Tongue (tissue), 2 donors: ENCODE measurements around the gene GRK6. TPM values are rescaled to one million over a fixed set of nuclear protein-coding genes. Genes with fewer than 3 reads are reported as not detected.
"Not testable (repeated sequence)": the region's sequence is repeated elsewhere in the genome, so short reads cannot be mapped to it uniquely, and the experiment has no call there.

Experiments used
- DNase-seq: peaks from one replicate; pipeline ENCODE4 v3.0.0-alpha.2; 2015
- total RNA-seq: library from RNA; depleted of rRNA; stranded (reverse); fragments of >200 nt; gene quantifications from one replicate; pipeline ENCODE4 v1.2.3, GENCODE V29; 2014

GRK6 gene
- total RNA-seq, 1 donor from 2014 or later = 19.9 TPM

DNA sequence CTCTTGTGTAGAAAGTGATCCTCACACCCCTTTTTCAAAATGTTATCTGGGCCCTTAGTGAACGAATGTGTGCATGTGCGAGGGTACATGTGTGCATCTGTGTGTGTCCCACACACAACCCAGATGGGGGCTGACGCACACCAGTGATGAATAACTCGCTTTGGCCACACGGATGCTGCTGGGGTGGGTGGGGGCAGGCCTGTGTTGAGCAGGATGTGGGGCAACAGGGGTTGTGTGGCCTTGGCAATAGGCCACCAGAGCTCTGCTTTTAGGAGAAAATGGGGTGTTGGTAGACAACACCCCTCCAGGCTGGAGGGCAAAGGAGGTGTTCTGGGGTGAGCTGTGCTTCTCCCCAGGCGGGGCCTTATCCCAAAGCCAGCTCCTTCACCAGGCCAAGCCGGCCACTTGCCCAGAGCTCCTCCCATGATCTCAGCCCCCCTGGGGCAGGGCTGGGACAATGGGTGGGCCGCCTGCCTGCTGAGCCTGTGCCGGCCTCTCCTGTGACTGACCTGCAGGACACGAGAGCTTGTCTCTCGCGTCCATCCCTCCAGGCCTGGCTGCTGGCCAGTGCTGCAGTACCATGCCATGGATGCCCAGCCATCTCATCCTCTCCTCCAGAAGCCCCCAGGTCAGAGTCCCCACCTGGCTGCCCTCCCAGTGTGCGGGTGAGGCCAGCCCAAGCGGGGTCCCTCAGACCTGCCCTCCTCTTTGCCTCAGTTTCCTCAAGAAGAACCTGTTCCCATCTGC, 45.3 kb downstream of the GRK6 start:
- DNase-seq = no peak

DNA sequence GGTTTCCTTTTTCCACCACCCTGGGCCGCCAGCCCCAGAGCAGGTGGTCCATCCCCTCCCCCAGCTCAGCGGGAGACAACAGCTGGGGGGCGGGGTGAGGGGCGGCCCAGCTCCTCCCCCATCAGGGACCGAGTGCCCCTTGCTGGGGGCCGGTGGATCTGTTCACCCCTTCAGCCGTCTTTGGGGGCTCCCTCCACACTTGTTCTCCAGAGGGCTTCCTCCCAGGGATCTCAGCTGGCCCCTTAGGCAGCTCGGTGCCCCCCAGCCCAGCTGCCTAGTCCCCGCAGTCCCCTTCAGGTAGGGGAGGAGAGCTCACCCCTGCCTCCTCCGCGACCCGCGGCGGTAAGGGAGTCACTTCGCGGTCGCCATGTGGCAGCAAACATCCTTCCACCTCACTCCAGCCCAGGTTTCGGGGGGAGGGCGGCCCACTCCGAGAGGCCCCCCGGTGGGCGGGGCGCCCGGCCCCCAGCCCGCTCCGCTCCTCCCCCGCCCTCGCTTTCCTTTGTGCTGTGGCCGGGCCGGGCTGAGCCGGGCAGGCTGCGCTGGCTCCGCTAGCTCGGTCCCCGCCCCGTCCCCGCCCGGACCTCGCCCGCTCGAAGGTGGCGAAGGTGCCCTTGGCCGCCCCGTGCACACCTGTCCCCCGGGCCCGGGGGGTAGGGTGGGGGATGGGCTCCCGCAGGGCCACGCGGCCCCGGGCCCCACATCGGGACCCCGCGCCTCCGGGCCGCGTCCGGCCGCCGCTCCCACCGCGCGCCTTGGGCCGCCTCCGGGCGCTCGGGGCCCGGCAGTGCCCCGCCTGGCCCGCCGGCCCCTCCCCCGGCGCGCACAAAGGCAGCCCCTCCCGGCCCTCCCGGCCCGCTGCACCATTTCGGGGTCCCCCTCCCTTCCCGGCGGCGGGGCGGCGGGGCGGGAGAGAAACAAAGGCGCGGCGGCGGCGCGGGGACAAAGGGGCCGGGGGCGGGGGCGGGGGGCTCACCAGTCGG, 46.3 kb downstream of the GRK6 start:
- peak; percentile 82 for DNase-seq

DNA sequence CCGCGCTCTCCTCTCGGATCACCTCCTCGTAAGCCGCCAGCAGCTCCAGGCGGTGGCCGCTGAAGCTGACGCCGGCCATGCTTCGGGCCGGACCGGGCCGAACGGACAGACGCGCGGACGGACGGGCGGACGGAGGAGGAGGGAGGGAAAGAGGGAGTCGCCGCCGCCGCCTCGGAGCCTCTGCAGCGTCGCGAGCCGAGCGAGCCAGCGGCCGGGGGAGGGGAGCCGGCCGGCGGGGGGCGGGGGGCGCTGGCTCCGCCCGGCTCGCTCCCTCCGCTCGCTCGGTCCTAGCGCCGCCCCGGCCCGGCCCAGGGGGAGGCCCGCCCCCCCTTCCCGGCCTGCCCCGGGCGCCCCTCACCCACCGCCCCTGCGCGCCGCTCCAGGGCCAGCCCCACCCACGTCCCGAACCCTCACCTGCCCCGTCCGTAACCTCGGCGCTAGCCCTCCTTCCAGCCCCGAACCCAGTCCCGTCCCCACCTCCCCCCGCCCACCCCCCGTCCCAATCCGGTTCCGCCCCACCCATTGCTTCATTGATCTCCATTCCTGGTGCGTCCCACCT, 47.0 kb downstream of the GRK6 start, which contains the start of gene DBN1:
TSS of gene DBN1 (minus strand) at position 192 of the 559 bp plus-strand sequence. CDS start at position 79, 113 bp downstream.
- peak; percentile 86 for DNase-seq

DNA sequence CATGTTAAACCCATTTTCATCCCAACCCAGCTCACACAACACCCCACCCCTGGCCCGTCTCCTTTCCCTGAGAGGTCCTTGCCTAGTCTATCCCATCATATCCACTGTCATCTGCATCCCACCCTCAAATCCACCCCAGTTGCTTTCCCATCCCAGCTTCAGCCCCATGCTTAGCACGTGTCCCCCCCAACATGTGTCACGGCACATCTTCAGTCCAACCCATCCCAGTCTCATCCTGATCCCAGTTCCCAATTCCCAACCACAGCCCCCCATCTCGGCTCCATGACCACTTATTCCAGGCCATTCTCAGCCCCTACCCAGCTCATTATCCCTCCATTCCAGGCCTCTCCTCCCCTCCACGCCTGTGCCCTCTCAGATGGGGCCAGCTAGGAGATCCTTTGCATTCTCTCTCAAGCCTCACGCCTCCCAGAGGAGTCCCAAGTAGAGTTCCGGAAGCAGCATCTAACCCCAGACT, 47.6 kb downstream of the GRK6 start:
- no peak for DNase-seq

DNA sequence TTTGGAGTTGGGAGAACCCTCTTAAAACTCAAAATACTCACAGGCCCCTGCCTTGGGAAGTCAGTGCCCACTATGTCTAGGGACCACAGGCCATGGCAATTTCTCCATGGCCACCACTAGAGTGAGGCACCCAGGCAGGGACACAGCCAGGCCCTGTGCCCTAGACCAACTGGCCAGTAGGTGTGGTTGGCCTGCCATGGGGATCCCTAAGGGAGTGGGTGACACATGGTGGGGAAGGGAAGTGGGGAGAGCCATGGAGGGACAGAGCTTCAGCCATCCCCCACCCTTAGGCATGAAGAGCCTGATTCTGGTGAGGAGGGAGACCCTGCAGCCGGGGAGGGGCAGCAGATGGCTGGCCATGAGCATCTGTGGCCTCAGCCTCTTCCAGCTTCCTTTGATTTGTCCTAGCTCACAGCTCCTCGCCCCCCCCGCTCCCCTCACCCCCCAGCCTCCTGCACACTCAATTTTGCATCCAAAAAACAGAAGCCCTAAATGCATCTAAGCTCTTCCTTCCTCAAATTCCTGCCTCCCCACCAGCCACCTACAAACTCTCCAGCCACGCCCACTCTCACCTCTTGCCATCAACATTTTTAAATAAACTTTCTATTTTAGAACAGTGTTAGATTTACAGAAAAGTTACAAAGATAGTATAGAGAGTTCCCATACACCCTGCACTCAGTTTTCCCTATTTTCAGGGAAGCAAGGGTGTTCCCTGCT, 48.5 kb downstream of the GRK6 start:
- DNase-seq = no peak

DNA sequence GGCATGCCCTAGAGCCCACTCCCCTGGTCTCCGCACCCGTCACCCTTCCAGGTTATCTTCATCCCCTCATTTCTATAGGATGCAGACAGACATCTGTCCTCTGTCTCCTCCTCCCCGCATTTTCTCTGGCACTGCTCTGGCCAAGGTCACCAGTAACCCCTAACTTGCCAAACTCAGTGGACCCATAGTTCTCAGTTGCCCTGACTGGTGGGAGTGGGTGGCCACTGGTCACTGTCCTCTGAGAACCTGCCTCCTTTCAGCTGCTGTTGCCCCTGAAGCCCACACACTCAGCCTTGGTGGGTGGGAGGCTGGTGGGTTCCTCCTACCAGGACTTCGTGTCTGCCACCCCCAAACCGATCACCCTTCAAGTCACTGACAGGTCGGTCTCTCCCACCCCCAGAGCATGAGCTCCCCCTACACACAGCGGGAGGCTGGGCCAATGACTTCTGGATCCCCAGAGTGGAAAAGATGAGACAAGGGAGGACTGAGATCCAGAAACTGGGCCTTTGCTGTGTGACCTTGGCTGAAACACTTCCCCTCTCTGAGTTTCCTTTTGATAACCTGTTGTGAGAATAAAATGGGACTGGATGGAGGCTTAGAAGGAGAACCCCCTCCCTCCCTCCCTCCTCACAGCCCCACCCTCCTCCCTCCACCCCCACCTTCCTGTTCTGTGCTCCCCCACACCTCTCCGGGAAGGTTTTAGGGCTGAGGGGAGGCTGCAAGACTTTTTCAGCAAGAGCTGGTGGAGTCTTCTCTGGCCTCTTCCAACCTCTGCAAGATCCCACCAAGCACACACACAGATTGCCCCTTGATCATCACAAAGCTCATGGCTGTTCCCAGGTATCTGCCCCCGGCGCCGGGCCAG, 49.3 kb downstream of the GRK6 start:
- DNase-seq = no peak

DNA sequence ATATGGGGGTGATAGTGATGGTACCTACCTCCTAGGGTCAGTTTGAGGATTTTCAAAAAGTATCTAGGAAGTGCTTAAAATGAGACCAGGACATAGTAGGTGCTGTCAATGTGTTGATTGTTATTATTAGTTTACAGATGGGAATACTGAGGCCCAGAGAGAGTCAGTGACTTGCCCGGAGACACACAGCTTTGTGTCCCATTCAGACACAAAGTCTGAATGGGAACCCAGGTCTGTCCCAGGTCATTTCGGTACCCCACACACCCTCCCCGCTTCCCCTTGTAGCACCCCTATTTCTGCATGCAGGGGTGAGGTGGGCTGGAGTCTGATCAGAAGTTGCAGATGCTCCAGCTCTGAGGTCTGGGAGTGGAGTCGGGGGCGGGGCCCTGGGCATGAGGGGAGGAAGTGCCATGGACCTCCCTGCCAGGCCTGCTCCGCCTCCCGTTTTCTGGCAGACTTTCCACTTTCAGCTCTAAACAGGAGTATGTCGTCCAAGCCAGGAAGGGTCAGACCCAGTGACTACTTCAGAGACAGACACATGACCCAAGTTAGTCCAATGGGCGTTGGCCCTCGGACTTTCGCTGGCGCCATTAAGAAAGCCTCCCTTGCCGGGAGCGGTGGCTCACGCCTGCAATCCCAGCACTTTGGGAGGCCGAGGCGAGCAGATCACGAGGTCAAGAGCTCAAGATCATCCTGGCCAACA, 50.2 kb downstream of the GRK6 start:
- no peak for DNase-seq

DNA sequence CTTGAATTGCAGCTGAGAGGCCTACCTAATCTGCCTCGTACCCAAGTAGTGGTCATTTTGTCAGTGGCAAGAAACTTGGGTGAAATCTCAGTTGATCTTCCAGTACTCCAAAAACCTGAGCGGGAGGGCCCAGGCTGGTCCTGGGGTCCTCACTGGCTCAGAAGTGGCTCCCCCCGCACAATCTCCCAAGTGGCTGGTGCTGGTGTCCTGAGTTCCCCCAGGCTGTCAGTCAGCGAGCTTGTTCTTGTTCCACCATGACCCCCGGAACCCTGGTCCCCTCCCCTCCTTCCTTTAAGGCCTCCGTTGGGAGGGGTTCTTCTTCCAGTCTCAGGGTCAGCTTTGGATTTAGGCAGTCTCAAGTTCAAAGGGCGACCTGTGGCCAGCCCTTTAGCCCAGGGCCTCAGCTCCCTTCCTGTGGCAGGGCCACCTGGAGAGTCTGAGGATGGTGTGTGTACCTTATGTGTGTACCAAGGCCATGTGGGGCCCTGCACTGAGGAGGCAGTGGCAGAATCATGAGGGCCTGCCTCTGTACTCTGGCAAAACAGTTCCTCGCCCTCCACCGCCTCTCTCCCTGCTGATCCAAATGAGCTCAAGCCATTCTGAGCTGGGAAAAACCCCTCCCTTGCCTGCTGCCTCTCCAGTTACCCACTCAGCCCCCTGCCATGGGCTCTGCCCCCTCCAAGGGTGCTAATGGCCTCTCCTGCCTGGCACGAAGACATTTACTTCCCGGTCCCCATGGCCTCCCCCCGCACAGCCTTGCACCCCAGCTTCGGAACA, 51.4 kb downstream of the GRK6 start:
- no peak for DNase-seq

DNA sequence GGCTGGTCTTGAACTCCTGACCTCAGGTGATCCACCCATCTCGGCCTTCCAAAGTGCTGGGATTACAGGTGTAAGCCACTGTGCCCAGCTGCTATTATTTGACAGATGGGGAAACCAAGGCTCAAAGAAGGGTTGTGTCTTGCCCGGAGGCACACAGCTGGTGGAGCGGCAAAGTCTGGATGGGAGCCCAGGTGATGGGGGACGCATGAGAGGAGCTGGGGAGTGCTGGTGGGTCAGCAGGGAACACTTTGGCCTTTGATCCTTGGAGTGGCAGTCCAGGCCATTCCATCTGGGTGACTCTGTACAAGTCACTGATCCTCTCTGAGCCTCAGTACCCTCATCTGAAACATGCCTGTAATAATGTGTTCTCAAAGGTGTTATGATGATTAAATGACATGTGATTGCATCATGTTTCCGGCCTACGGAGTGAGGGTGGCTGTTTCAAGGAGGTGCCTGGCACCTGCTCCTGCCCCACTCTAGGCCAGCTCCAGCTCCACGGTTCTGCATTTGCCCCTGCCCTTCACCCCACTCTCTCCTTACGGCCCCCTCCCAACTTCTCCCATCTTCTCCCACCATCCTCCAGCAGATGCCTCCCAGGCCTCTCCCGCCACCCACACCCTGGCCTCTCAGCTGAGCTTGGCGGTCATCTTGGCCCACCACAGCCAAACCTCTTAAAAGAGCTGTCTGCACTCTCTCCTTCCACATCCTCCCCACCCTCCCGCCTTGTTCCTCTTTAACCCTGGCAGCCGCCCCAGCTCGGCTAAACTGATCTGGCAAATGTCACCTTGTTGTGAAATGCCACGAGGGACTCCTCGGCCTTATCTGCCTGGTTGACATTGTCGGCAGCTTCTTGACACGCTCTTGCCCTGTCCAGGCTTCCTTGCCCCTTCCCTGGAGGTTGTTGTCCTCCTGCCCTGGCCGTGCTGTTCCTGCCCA, 52.5 kb downstream of the GRK6 start:
- peak; percentile 66 for DNase-seq

DNA sequence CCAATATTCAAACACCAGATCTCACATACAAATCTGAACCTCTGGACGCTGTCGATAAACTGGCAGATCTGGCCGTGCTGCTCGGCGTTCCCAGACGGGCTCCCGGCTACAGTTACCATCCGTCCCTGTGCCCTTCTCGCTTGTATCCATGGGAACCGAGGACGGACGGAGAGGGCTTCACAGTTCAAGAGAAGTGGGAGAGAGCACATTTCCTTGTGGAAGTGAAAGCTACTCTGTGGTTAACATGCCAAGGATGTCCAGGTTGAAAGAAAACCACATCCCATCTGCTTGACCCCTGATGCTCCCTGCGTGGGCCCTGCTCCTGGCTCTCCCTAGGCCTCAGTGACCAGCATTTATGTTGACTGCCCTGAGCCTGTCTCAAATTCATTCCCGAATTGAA, 53.3 kb downstream of the GRK6 start:
- no peak for DNase-seq

DNA sequence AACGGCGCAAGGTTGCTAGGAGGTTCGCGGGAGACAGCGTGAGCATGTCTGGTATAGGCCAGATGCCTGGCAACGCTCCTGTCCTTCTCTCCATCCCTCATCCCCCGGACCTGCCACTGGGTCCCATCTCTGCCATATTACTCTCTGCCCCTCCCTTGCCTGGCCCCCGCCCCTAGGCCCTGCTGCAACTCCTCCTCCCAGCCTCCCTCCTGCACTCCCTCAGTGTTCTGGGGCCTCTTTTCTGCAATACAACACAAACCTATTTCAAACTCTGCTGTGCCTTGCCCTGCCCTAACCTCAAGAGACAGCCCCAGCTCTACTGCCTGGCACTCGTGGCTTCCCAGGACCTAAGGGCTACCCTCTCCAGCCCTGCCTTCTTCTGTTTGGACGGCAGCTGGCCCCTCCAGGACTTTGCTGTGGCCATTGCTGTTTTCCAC, 55.9 kb downstream of the GRK6 start:
- DNase-seq = no peak

DNA sequence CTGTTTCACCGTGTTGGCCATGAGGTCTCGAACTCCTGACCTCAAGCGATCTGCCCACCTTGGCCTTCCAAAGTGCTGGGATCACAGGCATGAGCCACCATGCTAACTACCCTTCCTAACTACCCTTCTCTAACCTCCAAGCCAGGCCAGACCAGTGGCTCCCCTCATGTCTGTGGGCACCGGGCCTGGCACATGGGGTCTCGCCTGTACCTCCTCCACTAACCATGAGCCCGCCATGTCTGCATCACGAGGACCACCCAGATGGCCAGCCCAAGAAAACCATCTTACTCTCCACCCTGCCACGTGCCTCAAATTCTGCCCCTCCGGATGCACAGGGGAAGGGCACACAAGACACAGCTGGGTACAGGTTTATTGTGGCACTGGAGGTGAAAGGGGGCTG, 56.6 kb downstream of the GRK6 start:
- no peak for DNase-seq

DNA sequence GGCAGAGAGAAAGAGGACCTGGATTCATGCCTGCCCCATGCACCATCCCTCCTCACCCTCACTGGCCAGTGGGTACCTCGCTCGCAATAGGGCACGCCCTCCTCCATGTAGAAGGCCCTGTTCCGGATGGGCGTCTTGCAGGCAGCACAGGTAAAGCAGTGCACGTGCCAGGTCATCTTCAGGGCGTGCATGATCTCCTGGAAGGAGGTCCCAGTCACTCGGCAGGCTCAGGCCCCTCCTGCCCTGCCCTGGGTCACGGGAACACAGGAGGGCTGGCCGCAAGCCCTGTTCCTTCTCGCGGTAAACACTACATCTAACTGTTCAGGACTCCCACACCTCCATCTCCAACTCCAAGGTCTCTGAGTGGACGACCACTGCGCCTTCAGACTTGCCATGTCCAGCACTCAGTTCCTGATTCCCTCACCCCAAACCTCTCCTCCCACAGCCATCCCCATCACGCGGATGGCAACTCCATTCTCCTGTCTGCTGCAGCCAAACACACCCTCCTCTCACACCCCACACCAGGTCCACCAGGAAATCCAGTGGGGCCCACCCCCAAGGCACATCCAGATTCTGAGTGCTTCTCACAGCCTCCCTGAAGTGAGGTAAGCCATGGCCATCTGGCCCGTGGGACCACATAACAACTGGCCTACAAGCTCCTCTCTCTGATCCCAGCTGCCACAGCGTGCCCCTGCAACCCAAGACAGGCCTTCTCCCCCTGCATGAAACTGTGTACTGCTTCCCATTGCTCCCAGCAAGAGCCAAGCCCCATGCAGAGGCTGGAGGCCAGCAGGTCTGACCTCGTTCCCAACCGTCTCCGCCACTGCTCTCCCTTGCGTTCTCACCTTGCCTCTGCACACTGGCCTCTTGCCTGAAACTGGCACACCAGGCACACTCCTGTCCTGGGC, 57.8 kb downstream of the GRK6 start:
- DNase-seq = no peak

DNA sequence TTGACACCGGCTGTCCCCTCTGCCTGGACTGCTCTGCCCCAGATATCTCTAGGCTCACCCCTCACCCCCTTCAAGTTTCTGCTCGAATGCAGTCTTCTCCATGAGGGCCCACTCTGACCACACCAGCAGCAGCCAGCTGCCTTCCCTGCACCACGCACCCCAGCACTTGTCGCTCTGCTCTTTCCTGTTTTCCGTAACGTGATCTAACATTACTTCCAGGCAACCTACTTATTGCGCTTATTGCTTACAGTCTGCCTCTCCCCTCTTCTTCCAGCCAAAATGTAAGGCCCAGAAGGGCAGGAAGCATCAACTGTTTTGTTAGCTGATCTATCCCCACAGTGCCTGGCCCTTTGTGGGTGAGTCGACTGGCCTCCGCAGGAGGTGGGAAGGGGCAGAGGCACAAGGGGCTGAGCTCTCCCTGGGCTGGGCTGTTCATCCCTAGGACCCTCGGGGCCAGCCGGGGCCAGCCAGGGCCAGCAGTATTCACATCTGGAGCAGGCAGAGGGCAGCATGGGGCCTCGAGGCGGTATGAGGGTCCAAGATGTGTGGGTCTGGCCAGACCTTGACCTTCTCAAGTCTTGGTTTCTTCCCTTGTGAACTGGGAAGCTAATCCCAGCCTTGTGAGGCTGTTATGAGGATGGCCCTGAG, 58.5 kb downstream of the GRK6 start:
- DNase-seq = no peak

DNA sequence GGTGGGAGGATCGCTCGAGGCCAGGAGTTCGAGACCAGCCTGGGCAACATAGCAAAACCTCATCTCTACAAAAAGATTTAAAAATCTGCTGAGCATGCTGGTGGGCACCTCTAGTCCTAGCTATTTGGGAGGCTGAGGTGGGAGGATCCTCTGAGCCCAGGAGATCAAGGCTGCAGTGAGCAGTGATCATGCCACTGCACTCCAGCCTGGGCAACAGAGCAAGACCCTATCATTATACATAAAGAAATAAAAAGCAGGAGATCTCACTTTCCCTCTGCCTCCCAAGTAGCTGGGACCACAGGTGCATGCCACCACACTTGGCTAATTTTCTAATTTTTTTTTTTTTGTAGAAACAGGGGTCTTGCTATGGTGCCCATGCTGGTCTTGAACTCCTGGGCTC, 59.3 kb downstream of the GRK6 start:
- not testable (repeated sequence) for DNase-seq

DNA sequence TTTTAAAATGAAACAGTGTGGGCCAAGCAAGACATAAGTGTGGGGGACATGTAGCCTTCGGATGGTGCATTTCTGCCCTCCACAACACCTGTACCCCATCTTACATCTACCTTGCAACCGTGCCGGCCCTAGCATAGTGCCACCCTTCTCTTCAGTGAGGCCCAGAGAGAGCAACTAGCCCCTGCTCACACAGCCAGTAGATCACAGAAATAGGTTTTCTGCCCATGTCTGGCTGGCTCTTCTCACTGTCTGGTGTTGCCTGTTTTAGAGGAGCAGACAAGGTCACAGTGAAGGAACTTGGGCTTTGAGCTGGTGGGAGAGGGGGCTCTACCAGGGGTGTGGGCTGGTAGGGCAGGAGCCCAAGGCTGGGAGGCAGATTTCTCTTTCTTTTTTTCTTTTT, 59.8 kb downstream of the GRK6 start:
- no peak for DNase-seq

DNA sequence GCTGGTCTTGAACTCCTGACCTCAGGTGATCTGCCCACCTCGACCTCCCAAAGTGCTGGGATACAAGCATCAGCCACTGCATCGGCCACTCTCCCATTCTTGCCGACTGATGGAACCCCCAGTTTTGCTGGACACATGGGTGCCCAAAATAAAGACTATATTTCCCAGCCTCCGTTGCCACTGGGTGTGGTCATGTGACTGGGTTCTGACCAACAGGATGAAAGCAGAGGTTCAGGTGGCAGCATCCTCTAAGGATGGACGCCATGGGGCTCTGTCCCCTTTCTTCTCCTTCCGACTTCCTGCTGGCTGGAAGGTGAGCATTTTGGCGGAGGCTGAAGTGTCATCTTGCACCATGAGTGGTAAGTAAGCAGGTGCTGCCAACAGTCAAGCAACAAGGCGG, 60.7 kb downstream of the GRK6 start:
- no peak for DNase-seq
